HT1080 (cell line): ENCODE measurements around the gene RANBP1. TPM values are rescaled to one million over a fixed set of nuclear protein-coding genes. Genes with fewer than 3 reads are reported as not detected.

ENCODE experiments used
- DNase-seq: peaks from one replicate; pipeline ENCODE4 v3.0.0-alpha.2; 2015; ENCODE audit warnings: low read depth
- small RNA-seq: library from RNA; depleted of rRNA; stranded (forward); fragments of <200 nt; gene quantifications from one replicate; pipeline ENCODE3, GENCODE V24; 2014
- total RNA-seq: library from RNA; depleted of rRNA; stranded (reverse); fragments of >200 nt; shearing (Covaris generic); gene quantifications from 2 replicates; pipeline ENCODE4 v1.2.3, GENCODE V29; 2014; rRNA removed

Gene RANBP1
- total RNA-seq, 1 experiment from 2014 or later = 801 TPM

DNA sequence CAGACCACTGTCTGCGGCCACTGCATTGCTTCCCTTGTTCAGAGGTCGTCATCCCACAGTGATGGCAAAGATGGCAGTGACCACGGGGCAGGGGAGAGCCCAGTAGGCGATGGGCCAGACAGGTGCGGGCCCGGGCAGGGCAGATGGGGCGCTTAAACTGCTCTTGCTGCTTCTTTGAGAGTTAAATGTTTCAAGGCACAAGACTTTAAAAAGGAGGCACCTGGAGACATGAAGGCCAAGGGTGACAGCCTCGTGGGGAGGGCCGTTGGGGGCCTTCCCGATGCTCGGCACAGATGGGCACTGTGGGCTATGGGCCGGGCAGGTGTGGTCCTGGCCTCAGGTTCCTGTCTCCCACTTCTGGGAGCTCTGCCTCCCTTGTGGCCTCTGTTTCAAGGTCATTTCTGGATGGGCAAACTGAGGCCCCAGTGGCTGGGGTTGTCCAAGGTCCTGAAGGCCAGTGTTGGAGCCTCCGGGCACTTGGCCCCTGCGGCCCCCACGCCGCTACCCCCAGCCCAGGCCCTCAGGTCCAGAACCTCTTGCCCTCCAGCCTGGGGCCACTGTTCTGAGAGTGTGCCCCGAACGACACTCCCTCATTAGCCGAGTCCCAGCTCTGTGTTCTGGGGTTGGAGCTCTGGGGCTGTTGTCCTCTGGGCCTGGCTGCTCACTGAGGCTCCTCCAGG, 51.9 kb downstream of the RANBP1 start:
- no peak for DNase-seq

DNA sequence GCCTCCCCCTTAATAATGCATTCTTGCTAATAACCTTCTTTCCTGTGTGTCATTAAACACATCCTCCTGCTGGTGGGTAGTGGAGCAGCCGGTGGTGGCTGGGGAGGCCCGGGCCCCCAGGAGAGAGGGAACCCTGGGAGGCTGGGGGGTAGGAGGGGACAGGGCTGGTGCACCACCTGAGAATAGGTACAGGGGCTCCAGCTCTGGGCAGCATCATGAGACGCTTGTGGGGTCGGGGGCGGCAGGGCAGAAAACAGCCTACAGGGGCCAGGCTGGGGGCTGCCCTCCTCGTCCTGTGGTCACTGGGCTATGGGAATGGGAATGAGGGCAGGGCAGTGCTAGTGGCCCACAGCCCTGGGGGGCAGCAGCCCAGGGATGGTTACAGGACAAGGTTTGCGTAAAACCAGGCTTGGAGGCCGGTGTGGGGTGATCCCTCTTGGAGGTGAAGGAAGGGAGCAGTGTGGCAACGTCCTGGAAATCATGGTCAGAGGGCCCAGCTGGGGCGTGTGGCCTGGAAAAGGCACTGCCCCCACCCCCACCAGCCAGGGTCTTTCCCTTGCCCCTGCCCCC, 53.4 kb downstream of the RANBP1 start:
- DNase-seq = no peak

DNA sequence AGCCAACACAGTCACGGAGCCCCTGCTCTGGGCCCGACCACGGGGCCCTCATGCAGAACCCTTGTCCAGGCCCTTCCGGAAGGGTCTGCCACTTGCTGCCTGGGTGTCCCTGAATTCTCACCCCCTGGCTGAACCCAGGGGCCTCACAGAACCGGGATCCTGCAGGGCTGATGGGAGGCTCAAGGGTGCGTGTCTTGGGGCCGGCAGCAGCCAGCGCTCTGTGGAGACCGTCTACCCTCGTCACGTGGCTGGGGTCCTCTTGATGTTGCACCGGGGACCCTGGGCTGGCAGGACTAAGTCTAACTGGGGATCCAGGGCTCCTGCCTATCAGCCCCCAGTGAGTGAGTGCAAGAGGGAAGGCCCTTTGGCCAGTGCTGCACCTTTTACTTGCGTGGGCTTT, 54.3 kb downstream of the RANBP1 start:
- DNase-seq = no peak

DNA sequence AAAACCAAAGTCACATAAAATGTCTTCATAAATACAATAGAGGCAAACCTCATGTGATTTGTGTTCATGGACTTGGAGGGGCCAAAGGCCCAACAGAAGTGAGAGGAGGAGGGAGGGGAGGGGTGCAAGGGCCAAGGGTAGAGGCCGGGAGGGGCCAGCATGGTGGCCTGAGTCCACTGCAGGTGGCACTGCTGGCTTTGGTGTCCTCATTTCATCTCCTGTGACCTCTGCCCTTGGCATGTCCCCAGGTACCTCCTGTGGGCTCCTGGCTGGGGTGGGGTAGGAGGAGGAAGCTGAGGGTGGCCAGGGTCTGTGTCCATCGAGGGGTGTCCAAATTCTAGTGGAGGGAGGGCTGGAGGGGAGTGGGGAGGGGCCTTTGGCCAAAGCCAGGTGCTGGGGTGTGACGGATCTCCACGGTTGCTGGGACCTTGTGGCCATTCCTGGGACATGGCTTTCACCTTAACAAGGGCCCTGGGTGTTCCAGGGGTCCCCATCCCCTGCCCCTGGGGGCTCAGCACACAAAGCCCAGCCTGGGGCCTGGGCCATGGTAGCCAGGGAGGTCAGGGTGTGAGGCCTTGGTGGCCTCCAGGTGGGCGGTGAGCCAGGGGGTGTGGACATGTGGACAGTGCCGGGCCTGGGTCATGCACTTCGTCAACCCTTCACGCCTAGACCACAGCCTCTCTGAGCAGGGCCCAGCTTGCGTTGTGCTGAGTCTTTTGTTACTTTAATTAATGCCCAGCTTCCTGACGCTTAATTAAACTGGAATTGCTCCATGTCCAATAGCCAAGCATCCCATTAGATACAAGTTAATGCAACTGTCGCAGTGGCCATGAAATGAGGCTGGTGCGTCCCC, 55.6 kb downstream of the RANBP1 start:
- DNase-seq = no peak

DNA sequence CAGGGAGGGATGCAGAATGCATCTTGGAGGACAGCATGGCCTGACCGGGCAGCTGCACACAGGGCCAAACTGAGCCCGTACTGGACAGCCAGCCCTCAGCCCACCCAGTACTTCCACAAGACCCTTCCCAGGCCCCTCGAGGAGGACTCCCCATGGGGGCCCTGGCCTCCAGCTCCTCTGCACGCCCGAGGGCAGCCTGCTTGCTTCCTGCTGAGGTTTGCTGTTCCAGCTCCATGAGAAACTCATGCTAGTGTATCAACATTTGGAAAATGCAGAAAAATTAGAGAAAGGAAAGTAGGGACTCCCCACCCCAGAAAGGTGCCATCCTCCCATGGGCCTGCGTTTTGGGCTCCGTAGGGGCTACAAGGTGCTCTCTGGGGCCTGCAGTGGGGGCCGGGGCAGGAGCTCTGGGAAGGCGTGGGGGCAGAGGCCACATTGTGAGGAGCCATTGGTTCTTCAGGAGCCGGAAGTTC, 56.3 kb downstream of the RANBP1 start:
- no peak for DNase-seq

DNA sequence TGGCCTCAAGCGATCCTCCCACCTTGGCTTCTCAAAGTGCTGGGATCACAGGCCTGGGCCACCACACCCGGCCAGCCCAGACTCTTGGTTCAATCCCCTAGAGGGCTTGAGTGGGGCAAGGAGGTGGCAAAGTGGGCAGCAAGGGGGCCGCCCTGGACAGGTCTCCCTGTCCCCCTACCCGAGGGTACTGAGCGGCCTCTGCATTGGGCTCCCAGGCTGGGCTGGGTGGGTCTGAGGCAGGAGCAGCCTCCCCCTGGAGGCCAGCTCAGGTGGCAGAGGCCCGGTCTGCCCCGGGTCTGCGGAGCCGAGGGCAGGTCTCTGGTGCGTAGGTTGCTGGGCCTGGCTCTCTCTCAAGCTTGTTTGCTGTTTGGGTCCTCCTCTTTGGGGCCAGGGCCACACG, 57.3 kb downstream of the RANBP1 start:
- DNase-seq = no peak

DNA sequence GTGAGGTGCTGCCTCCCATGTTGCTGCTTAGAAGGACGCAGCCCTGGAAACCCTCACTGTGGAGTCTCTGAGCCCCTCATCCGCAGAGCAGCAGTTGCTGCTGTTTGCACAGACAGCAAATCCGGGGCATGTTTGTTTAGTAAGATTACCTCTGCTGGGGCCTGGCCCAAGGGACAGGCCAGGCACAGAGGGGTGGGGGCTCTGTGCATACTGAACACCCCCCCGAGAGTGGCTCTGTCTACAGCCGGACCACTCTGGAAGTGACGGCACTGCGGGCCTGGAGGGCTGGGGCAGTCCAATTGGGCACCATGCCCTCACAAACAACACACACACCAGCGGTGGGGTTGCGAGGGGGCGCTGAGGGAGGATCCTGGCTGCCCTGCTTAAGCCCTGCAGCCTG, 57.9 kb downstream of the RANBP1 start:
- DNase-seq = no peak

DNA sequence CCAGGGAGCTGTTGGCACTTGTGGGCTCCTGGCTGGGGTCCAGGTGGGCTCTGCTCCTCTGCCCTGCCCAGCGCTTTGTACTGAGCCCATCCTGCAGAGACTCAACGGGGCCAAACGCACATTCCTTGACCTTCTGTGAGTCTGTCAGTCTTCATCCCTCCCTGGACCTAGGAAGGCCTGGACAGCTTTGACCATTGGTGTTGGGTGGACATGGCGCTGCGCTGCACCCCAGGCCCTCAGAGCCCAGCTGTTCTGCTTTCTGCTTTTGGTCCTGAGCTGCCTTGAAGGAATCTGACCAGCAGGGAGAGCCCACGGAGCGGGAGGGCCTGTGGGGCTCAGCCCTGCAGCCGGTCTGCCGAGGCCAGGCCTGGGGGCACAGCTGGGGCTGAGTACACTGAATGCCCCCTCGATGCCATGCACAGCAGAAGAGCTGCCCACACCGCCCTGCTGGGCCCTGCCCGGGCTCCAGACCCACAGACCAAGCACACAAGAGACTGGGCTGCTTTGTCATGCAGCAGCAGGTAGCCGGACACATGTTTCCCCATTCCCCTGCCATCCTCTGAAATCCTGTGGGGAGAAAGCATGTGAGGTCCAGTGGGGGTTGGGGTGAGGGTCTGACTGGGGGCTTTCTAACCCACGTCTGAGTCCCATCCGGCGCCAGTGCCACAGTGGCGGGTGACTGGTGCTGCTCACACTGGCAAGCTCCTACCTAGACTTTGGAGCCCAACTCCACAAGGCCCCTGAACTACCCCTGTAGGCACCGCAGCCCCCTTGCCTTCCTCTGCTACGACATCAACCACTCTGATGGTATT, 59.1 kb downstream of the RANBP1 start:
- no peak for DNase-seq

DNA sequence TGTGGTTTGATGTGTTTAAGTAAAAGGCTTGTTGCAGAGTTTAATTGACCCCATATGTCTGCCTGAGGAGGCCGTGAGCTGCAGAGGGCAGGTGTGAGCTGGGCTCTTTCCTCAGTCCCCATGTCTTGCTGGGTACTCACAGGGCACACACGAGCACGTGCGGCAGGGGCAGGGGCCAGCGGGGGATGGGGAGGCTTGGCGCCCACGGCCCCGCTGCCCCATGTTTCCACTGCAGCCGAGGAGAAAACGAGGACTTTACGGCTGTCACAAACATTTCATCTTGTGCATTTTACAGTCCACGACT, 59.6 kb downstream of the RANBP1 start:
- peak; percentile 10 for DNase-seq

DNA sequence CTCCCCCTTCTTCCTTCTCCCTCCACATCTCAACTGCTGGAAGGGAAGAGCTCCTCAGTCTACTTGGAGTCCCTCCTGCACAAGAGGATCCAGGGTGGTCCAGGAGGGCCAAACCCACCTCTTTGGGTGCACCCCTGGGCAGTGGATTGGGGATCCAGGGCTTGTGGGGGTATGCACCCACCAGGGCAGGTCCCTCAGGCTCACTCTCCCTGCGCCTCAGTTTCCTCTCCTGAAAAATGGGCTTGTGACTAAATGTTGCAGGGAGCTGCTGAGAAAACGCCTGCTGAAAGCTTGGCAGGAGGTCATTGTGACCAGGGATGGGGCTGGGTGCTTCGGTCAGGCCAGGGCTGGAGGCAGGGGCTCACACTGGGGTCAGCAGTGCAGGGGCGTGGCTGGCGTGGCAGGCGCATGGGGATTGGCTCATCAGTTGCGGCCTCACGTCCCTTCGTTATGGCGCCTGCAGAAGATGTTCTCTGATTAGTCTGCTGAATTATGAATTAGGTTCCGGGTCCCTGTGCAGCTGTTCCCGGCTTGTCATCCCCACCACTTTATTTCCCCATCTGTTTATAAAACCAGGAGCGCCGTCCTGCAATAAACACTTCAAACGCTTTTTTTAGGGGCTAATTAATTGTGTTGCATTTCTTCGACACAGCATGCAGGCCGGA, 60.6 kb downstream of the RANBP1 start:
- no peak for DNase-seq

Small RNA genes lying within 50 kb of the gene (small RNA-seq; reads per million reads assigned to genes)
- gene MIR6816 (not detected), gene RF00017 (not detected), gene RF00599 (not detected)

Other genes with a start within 250 kb of the RANBP1 start
- gene COMT, start 174.3 kb upstream of the RANBP1 start, total RNA-seq = 154 and 165 TPM in 2 replicates
- gene TXNRD2, start 174.3 kb upstream of the RANBP1 start, total RNA-seq = 94.5 and 120 TPM in 2 replicates
- gene ARVCF, start 99.3 kb upstream of the RANBP1 start, total RNA-seq = 3.7 and 8.4 TPM in 2 replicates
- gene TANGO2, start 95.0 kb upstream of the RANBP1 start, total RNA-seq = 17.2 and 18.8 TPM in 2 replicates
- 22.9 and 25.9 TPM in 2 replicates for gene DGCR8, start 35.9 kb upstream of the RANBP1 start, total RNA-seq
- 93.4 and 94.3 TPM in 2 replicates for gene TRMT2A, start 1.1 kb downstream of the RANBP1 start, total RNA-seq
- gene ZDHHC8, start 15.7 kb downstream of the RANBP1 start, total RNA-seq = 15.4 and 29.0 TPM in 2 replicates
- gene CCDC188, start 35.0 kb downstream of the RANBP1 start, total RNA-seq = 5.3 and 5.8 TPM in 2 replicates
- gene RTN4R, start 152.2 kb downstream of the RANBP1 start, total RNA-seq = 2.7 and 4.9 TPM in 2 replicates
- gene DGCR6L, start 204.0 kb downstream of the RANBP1 start, total RNA-seq = 56.4 and 66.5 TPM in 2 replicates